CD4-positive, alpha-beta T cell (primary cell): ENCODE results near the gene CTTN. TPM values are rescaled to one million over a fixed set of nuclear protein-coding genes. Genes with fewer than 3 reads are reported as not detected.

Source experiments
- ATAC-seq: fragments of 200-7000 bp; cut with Tn5 transposase; one replicate; pipeline ENCODE4 v1.10.0; 2022; ENCODE audit warnings: mild to moderate bottlenecking; ENCODE audit not compliant: poor library complexity
- CTCF ChIA-PET: fragments of 350-600 bp; sonication (Branson Sonifier 250); formaldehyde crosslinking; loops from one replicate; lab custom pipeline; 2021; ENCODE audit warnings: antibody characterized with exemption, inconsistent platforms; lab: Charles Lee
- POLR2A ChIA-PET: fragments of 350-600 bp; sonication (Branson Sonifier 250); formaldehyde crosslinking; loops from one replicate; lab custom pipeline; 2021; ENCODE audit warnings: antibody characterized with exemption, inconsistent platforms; lab: Charles Lee
- DNase-seq, 14 experiments: peaks; one replicate each; pipeline ENCODE4 v3.0.0-alpha.2; 2013 to 2020; ENCODE audit warnings: mixed read lengths in 2 of 14
- H3K27ac ChIP-seq, 2 donors: one replicate each; pipeline versions ENCODE4 v1.5.1 to v1.7.0; 2013; ENCODE audit warnings: low read length in 2 of 2, low read depth in 1 of 2, mild to moderate bottlenecking in 1 of 2
- H3K27me3 ChIP-seq, 2 experiments: 1 replicate in 1 of 2; 2 replicates in 1 of 2; pipeline versions ENCODE4 v1.6.1 to v1.7.0; 2013; ENCODE audit warnings: low read length in 2 of 2, control low read depth in 1 of 2, mild to moderate bottlenecking in 1 of 2, moderate library complexity in 1 of 2; ENCODE audit not compliant: insufficient read depth in 2 of 2, control insufficient read depth in 1 of 2
- H3K36me3 ChIP-seq: one replicate; pipeline ENCODE4 v1.6.1; 2013; ENCODE audit warnings: low read length, control low read depth; ENCODE audit not compliant: insufficient read depth
- H3K4me1 ChIP-seq: one replicate; pipeline ENCODE4 v1.6.1; 2013; ENCODE audit warnings: low read length, control low read depth; ENCODE audit not compliant: insufficient read depth
- H3K4me3 ChIP-seq: one replicate; pipeline ENCODE4 v1.5.1; 2013; ENCODE audit warnings: mild to moderate bottlenecking, low read length, moderate library complexity
- H3K9me3 ChIP-seq, 2 experiments: 1 replicate in 1 of 2; 2 replicates in 1 of 2; pipeline versions ENCODE4 v1.6.1 to v1.7.0; 2013; ENCODE audit warnings: low read length in 2 of 2, mild to moderate bottlenecking in 2 of 2, control low read depth in 1 of 2, moderate library complexity in 1 of 2; ENCODE audit not compliant: control insufficient read depth in 1 of 2, insufficient read depth in 1 of 2
- H3K27ac Mint-ChIP-seq: one replicate; pipeline ENCODE4 v1.8.0; 2020; ENCODE audit warnings: mixed read lengths
- H3K27me3 Mint-ChIP-seq: one replicate; pipeline ENCODE4 v1.8.0; 2021; ENCODE audit warnings: mixed read lengths
- H3K36me3 Mint-ChIP-seq: one replicate; pipeline ENCODE4 v1.8.0; 2021; ENCODE audit warnings: low read depth, mixed read lengths
- H3K4me1 Mint-ChIP-seq: one replicate; pipeline ENCODE4 v1.8.0; 2021; ENCODE audit warnings: low read depth, mixed read lengths
- H3K4me3 Mint-ChIP-seq: one replicate; pipeline ENCODE4 v1.8.0; 2020; ENCODE audit warnings: mild to moderate bottlenecking, mixed read lengths
- H3K9me3 Mint-ChIP-seq: one replicate; pipeline ENCODE4 v1.8.0; 2020; ENCODE audit warnings: mixed read lengths
- CTCF ChIP-seq: fragments of 200-600 bp; IDR thresholded peaks from one replicate; pipeline ENCODE4 v1.8.0; 2022; ENCODE audit warnings: antibody characterized with exemption, mild to moderate bottlenecking
- intact Hi-C, 2 experiments: fragments of 100-400 bp; cut with DNase I in 1 of 2; cut with micrococcal nuclease in 1 of 2; formaldehyde crosslinking; loops; one replicate each; pipeline versions ENCODE4 v1.15.1 to v1.9.0; 2023 to 2025; cut with DNase I, micrococcal nuclease
- total RNA-seq, 174 experiments: library from RNA in 2 of 174; stranded (reverse) in 2 of 174; gene quantifications; one replicate each; pipeline ENCODE4 v1.2.3 and lab custom pipeline; 2021 to 2026

CTTN gene
- total RNA-seq, 2 experiments from 2014 or later = 0.45 to 0.80 TPM

DNA sequence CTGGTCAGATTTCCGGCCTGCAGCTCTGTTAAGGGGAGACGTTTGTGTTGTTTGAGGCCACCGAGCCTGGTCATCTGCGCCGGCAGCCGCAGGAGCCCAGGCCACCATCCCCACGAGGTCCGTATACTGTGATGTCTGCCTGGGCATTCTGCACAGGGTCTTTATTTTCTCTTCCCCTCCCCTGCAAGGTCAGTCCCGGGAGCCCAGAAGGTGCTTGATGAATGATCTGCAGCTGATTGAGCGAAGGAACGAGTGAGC is 45.4 kb downstream of the CTTN start:
- Mint-ChIP-seq H3K27me3 (peaks cover 11% of the 10 kb centered on the region), H3K4me3 (no peak overlapping the region), H3K4me1 (no peaks in the 10 kb centered on the region), H3K9me3 (peaks cover 3% of the 10 kb centered on the region), H3K36me3 (peaks cover 4% of the 10 kb centered on the region), H3K27ac (no peak overlapping the region)
- no peak for TF ChIP-seq CTCF
- Histone ChIP-seq H3K9me3 (peaks cover 12 to 18% of the 10 kb centered on the region in 2 experiments), H3K27me3 (peaks cover 0 to 4% of the 10 kb centered on the region in 2 experiments), H3K36me3 (no peaks in the 10 kb centered on the region), H3K4me3 (no peak overlapping the region), H3K27ac (no peak overlapping the region), H3K4me1 (no peaks in the 10 kb centered on the region)
- CTCF ChIA-PET = no interaction called here
- intact Hi-C loops = no loop called here
- ATAC-seq (no peak), DNase-seq (no peak)
- POLR2A ChIA-PET = no interaction called here

GRCh38 chr11:70445091-70445490 is 46.8 kb downstream of the CTTN start:
- Histone ChIP-seq H3K27me3 (peaks cover 0 to 4% of the 10 kb centered on the region in 2 experiments), H3K36me3 (no peaks in the 10 kb centered on the region), H3K27ac (no peak overlapping the region), H3K4me3 (no peak overlapping the region), H3K4me1 (no peaks in the 10 kb centered on the region), H3K9me3 (peaks cover 26 to 28% of the 10 kb centered on the region in 2 experiments)
- TF ChIP-seq CTCF = no peak
- ChIA-PET CTCF (no interaction called here), POLR2A (no interaction called here)
- ATAC-seq (no peak), DNase-seq (no peak)
- intact Hi-C loops = no loop called here
- no peaks in the 10 kb centered on the region for H3K4me1 Mint-ChIP-seq
- H3K36me3 Mint-ChIP-seq = peaks cover 12% of the 10 kb centered on the region
- no peak overlapping the region for H3K4me3 Mint-ChIP-seq
- H3K27ac Mint-ChIP-seq = no peak overlapping the region
- peaks cover 15% of the 10 kb centered on the region for H3K9me3 Mint-ChIP-seq
- peaks cover 7% of the 10 kb centered on the region for H3K27me3 Mint-ChIP-seq

GRCh38 chr11:70445605-70446004 is 47.3 kb downstream of the CTTN start:
- Histone ChIP-seq H3K27me3 (peaks cover 0 to 4% of the 10 kb centered on the region in 2 experiments), H3K4me3 (no peak overlapping the region), H3K9me3 (peaks cover 28 to 31% of the 10 kb centered on the region in 2 experiments), H3K4me1 (no peaks in the 10 kb centered on the region), H3K27ac (no peak overlapping the region), H3K36me3 (no peaks in the 10 kb centered on the region)
- DNase-seq (no peak), ATAC-seq (no peak)
- H3K36me3 Mint-ChIP-seq = peaks cover 13% of the 10 kb centered on the region
- TF ChIP-seq CTCF = no peak
- peaks cover 7% of the 10 kb centered on the region for H3K27me3 Mint-ChIP-seq
- H3K9me3 Mint-ChIP-seq = peaks cover 17% of the 10 kb centered on the region
- H3K4me1 Mint-ChIP-seq = no peaks in the 10 kb centered on the region
- ChIA-PET POLR2A (no interaction called here), CTCF (no interaction called here)
- no peak overlapping the region for H3K4me3 Mint-ChIP-seq
- intact Hi-C loops = no loop called here
- no peak overlapping the region for H3K27ac Mint-ChIP-seq
